ENCODE measurements around the gene FBXO47.

GRCh38 chr17:38939987-38940386, 27.2 kb downstream of the FBXO47 start:
- no peak for TF ChIP-seq CTCF (conservative IDR thresholded peaks at IDR 0.05; ENCODE audit: low read depth, low read length)
- no peak for TF ChIP-seq EZH2 (IDR thresholded peaks at IDR 0.05; ENCODE audit: low read length, unreplicated experiment)

Data from PC-3 (cell line).